Liver (tissue), 9 donors: ENCODE measurements around the gene BSDC1. TPM values are rescaled to one million over a fixed set of nuclear protein-coding genes. Genes with fewer than 3 reads are reported as not detected.

Source experiments
- DNase-seq: peaks from one replicate; pipeline ENCODE4 v3.0.0-alpha.2; 2017; ENCODE audit warnings: low spot score
- H3K27ac ChIP-seq, 2 donors: one replicate each; pipeline ENCODE4 v1.7.0; 2013; ENCODE audit warnings: inconsistent platforms in 2 of 2, low read length in 2 of 2, control low read depth in 1 of 2, low read depth in 1 of 2, mild to moderate bottlenecking in 1 of 2
- H3K27me3 ChIP-seq, 4 donors: one replicate each; pipeline versions ENCODE4 v1.6.1 to v1.7.0; 2013; ENCODE audit warnings: low read length in 3 of 4, inconsistent platforms in 1 of 4, mild to moderate bottlenecking in 1 of 4, moderate library complexity in 1 of 4; ENCODE audit not compliant: control insufficient read depth in 4 of 4, insufficient read depth in 4 of 4
- H3K36me3 ChIP-seq, 4 donors: one replicate each; pipeline versions ENCODE4 v1.6.1 to v1.7.0; 2013; ENCODE audit warnings: low read length in 3 of 4, mild to moderate bottlenecking in 3 of 4, low read depth in 1 of 4, moderate library complexity in 1 of 4; ENCODE audit not compliant: control insufficient read depth in 4 of 4, insufficient read depth in 3 of 4
- H3K4me1 ChIP-seq, 4 donors: one replicate each; pipeline versions ENCODE4 v1.6.1 to v1.7.0; 2013; ENCODE audit warnings: low read length in 3 of 4, mild to moderate bottlenecking in 3 of 4, moderate library complexity in 1 of 4; ENCODE audit not compliant: control insufficient read depth in 4 of 4, insufficient read depth in 4 of 4
- H3K4me3 ChIP-seq, 3 donors: one replicate each; pipeline versions ENCODE4 v1.6.1 to v1.7.0; 2013; ENCODE audit warnings: low read length in 3 of 3, control low read depth in 1 of 3, low read depth in 1 of 3, mild to moderate bottlenecking in 1 of 3
- H3K9ac ChIP-seq, 2 donors: one replicate each; pipeline ENCODE4 v1.7.0; 2013; ENCODE audit warnings: low read length in 2 of 2, mild to moderate bottlenecking in 2 of 2, moderate library complexity in 2 of 2, control low read depth in 1 of 2, low read depth in 1 of 2
- H3K9me3 ChIP-seq, 4 donors: one replicate each; pipeline versions ENCODE4 v1.6.1 to v1.7.0; 2013; ENCODE audit warnings: low read length in 3 of 4; ENCODE audit not compliant: control insufficient read depth in 4 of 4
- CTCF ChIP-seq: fragments of 150-350 bp; IDR thresholded peaks from 2 replicates; pipeline ENCODE4 v1.5.1; 2017; ENCODE audit warnings: improper control_type of control experiment, low read depth, low read length; ENCODE audit not compliant: missing input control
- EGR1 ChIP-seq, 2 donors: IDR thresholded peaks; 2 replicates each; pipeline ENCODE4 v1.6.1; 2016 to 2018; ENCODE audit warnings: antibody characterized with exemption in 2 of 2, low read depth in 2 of 2
- FOXA1 ChIP-seq: IDR thresholded peaks from 2 replicates; pipeline ENCODE4 v1.6.1; 2016; ENCODE audit warnings: antibody characterized with exemption
- FOXA2 ChIP-seq: IDR thresholded peaks from 2 replicates; pipeline ENCODE4 v1.6.1; 2016; ENCODE audit warnings: antibody characterized with exemption
- GABPA ChIP-seq, 2 donors: IDR thresholded peaks in 1 of 2; conservative IDR thresholded peaks in 1 of 2; 2 replicates each; pipeline ENCODE4 v1.6.1; 2016; ENCODE audit warnings: antibody characterized with exemption in 2 of 2, mild to moderate bottlenecking in 1 of 2, moderate library complexity in 1 of 2
- HNF4A ChIP-seq, 2 donors: conservative IDR thresholded peaks; 2 replicates each; pipeline ENCODE4 v1.6.1; 2016; ENCODE audit warnings: antibody characterized with exemption in 2 of 2, mild to moderate bottlenecking in 2 of 2
- HNF4G ChIP-seq: IDR thresholded peaks from 2 replicates; pipeline ENCODE4 v1.6.1; 2016; ENCODE audit warnings: antibody characterized with exemption
- JUND ChIP-seq, 2 donors: IDR thresholded peaks; 2 replicates each; pipeline ENCODE4 v1.6.1; 2016; ENCODE audit warnings: antibody characterized with exemption in 2 of 2
- RAD21 ChIP-seq, 2 donors: IDR thresholded peaks; 2 replicates each; pipeline ENCODE4 v1.6.1; 2016; ENCODE audit warnings: antibody characterized with exemption in 2 of 2, mild to moderate bottlenecking in 2 of 2
- REST ChIP-seq: IDR thresholded peaks from 2 replicates; pipeline ENCODE4 v1.6.1; 2016; ENCODE audit warnings: antibody characterized with exemption, mild to moderate bottlenecking
- RXRA ChIP-seq, 2 donors: IDR thresholded peaks; 2 replicates each; pipeline ENCODE4 v1.6.1; 2017 to 2018; ENCODE audit warnings: antibody characterized with exemption in 2 of 2, mild to moderate bottlenecking in 1 of 2
- SP1 ChIP-seq: IDR thresholded peaks from 2 replicates; pipeline ENCODE4 v1.6.1; 2018; ENCODE audit warnings: antibody characterized with exemption, mild to moderate bottlenecking
- TAF1 ChIP-seq: conservative IDR thresholded peaks from 2 replicates; pipeline ENCODE4 v1.6.1; 2016; ENCODE audit warnings: antibody characterized with exemption, mild to moderate bottlenecking
- YY1 ChIP-seq: IDR thresholded peaks from 2 replicates; pipeline ENCODE4 v1.6.1; 2016; ENCODE audit warnings: antibody characterized with exemption, mild to moderate bottlenecking
- ZBTB33 ChIP-seq: IDR thresholded peaks from 2 replicates; pipeline ENCODE4 v1.6.1; 2016; ENCODE audit warnings: antibody characterized with exemption
- WGBS: extraction: QIAGEN DNeasy Blood & Tissue Kit; methylation state at CpG from one replicate; pipeline ENCODE4 v1.1.7; 2013; 5-methylcytosine and 5-hydroxymethylcytosine counted together
- polyA plus RNA-seq, 2 donors: library from polyadenylated mRNA; stranded (reverse) in 1 of 2; unstranded in 1 of 2; fragments of 200-250 nt in 1 of 2; fragments of >200 nt in 1 of 2; fragmentation: Nextera tagmentation in 1 of 2; extraction: Ambion mirVana in 1 of 2; gene quantifications; one replicate each; pipeline versions ENCODE4 v1.2.1 to v1.2.3, GENCODE V29; 2013 to 2015
- total RNA-seq, 2 donors: library from RNA; depleted of rRNA; stranded (reverse); fragments of >200 nt; gene quantifications; one replicate each; pipeline ENCODE4 v1.2.3, GENCODE V29; 2014
- TF ChIP-seq, protein P1 (sequence below): IDR thresholded peaks from 2 replicates; pipeline ENCODE4 v1.6.1; 2016; ENCODE audit warnings: antibody characterized with exemption
- TF ChIP-seq, protein P2 (sequence below): IDR thresholded peaks from 2 replicates; pipeline ENCODE4 v1.6.1; 2016; ENCODE audit warnings: antibody characterized with exemption
- donor health status: healthy.
- donor health status: healthy.
- donor health status: healthy.
- donor health status: healthy.
- donor health status: healthy.

The BSDC1 gene
- total and polyA plus RNA-seq, 4 donors: 40.0 to 65.9 (median 52.0) TPM

DNA sequence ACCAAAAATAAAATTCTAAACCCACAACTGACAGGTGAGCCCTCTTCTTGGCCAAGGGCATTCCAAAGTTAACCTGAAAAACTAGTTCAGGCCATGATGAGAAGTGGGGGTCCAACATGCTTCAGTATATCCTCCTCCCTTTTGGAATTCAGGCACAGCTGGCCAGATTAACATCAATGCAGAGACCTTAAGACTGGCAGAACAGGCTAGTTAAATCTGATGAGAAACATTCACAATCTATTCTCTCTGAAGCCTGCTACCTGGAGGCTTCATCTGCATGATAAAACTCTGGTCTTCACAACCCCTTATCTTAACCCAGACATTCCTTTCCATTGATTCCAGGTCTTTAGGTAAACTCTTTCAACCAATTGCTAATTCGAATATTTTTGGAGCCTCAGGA is 43.9 kb upstream of the BSDC1 start:
- Histone ChIP-seq H3K27ac (no peak overlapping the region), H3K27me3 (peaks cover 0 to 2% (median 0%) of the 10 kb centered on the region in 4 donors), H3K4me1 (no peaks in the 10 kb centered on the region), H3K9ac (no peak overlapping the region), H3K36me3 (no peaks in the 10 kb centered on the region), H3K9me3 (peaks cover 0 to 6% (median 3%) of the 10 kb centered on the region in 4 donors), H3K4me3 (no peak overlapping the region)
- TF ChIP-seq SP1: no peak
- TF ChIP-seq FOXA2: no peak
- TF ChIP-seq YY1: no peak
- TF ChIP-seq, protein P1, sequence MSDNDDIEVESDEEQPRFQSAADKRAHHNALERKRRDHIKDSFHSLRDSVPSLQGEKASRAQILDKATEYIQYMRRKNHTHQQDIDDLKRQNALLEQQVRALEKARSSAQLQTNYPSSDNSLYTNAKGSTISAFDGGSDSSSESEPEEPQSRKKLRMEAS: no peak
- no peak for TF ChIP-seq RAD21 (IDR thresholded peaks at IDR 0.05)
- no peak for TF ChIP-seq EGR1 (IDR thresholded peaks at IDR 0.05; ENCODE audit: low read depth in 2 of 2)
- no peak for TF ChIP-seq RXRA (IDR thresholded peaks at IDR 0.05)
- 32% methylated on average over 1 of the region's 1 CpG for WGBS
- no peak for DNase-seq

GRCh38 chr1:32431736-32432400 is 37.6 kb upstream of the BSDC1 start:
- Histone ChIP-seq H3K9ac (no peak overlapping the region), H3K27ac (no peak overlapping the region), H3K4me1 (peaks cover 0 to 2% (median 0%) of the 10 kb centered on the region in 4 donors), H3K4me3 (no peak overlapping the region), H3K9me3 (no peaks in the 10 kb centered on the region), H3K36me3 (no peaks in the 10 kb centered on the region), H3K27me3 (no peaks in the 10 kb centered on the region)
- WGBS: 73% methylated on average over 4 of the region's 4 CpGs
- no peak for TF ChIP-seq FOXA2
- TF ChIP-seq RXRA (IDR thresholded peaks at IDR 0.05): no peak
- no peak for TF ChIP-seq GABPA (IDR thresholded peaks at IDR 0.05 in 1 of 2, conservative IDR thresholded peaks at IDR 0.05 in 1 of 2)
- TF ChIP-seq YY1: no peak
- no peak for TF ChIP-seq RAD21 (IDR thresholded peaks at IDR 0.05)
- DNase-seq: no peak

- no peak for TF ChIP-seq HNF4G
- TF ChIP-seq HNF4A (conservative IDR thresholded peaks at IDR 0.05): no peak
- TF ChIP-seq, protein P2, sequence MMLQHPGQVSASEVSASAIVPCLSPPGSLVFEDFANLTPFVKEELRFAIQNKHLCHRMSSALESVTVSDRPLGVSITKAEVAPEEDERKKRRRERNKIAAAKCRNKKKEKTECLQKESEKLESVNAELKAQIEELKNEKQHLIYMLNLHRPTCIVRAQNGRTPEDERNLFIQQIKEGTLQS: no peak
- no peak for TF ChIP-seq RXRA (IDR thresholded peaks at IDR 0.05)
- TF ChIP-seq TAF1: no peak
- TF ChIP-seq SP1: no peak
- TF ChIP-seq, protein P1: no peak
- no peak for TF ChIP-seq CTCF
- TF ChIP-seq FOXA1: no peak
- no peak for TF ChIP-seq YY1
- no peak for TF ChIP-seq REST
- no peak for TF ChIP-seq JUND (IDR thresholded peaks at IDR 0.05)
- no peak for TF ChIP-seq ZBTB33
- no peak for TF ChIP-seq RAD21 (IDR thresholded peaks at IDR 0.05)
- TF ChIP-seq GABPA (IDR thresholded peaks at IDR 0.05 in 1 of 2, conservative IDR thresholded peaks at IDR 0.05 in 1 of 2): no peak
- no peak overlapping the region for H3K4me3 ChIP-seq
- H3K27me3 ChIP-seq: no peaks in the 10 kb centered on the region
- H3K9ac ChIP-seq: no peak overlapping the region
- H3K9me3 ChIP-seq: no peaks in the 10 kb centered on the region
- H3K36me3 ChIP-seq: no peaks in the 10 kb centered on the region
- no peak overlapping the region for H3K27ac ChIP-seq
- no peak for DNase-seq
- WGBS: 75% methylated on average over 17 of the region's 17 CpGs
- H3K4me1 ChIP-seq: peaks cover 0 to 2% (median 0%) of the 10 kb centered on the region in 4 donors
Measured at GRCh38 chr1:32427264-32427963, 33.2 kb upstream of the BSDC1 start.
